Muscle of leg (tissue), 11 donors: ENCODE data around the gene DUOX2. TPM values are rescaled to one million over a fixed set of nuclear protein-coding genes. Genes with fewer than 3 reads are reported as not detected.
"Not testable (repeated sequence)": the region's sequence is repeated elsewhere in the genome, so short reads cannot be mapped to it uniquely, and the experiment has no call there.

Experiments
- DNase-seq: peaks from one replicate; pipeline ENCODE4 v3.0.0; 2013
- H3K27ac ChIP-seq: one replicate; pipeline ENCODE4 v1.5.1; 2013; ENCODE audit warnings: mild to moderate bottlenecking, low read length, control low read depth
- H3K27me3 ChIP-seq: one replicate; pipeline ENCODE4 v1.6.1; 2013; ENCODE audit warnings: low read length; ENCODE audit not compliant: control insufficient read depth, insufficient read depth
- H3K36me3 ChIP-seq: one replicate; pipeline ENCODE4 v1.6.1; 2013; ENCODE audit warnings: low read length; ENCODE audit not compliant: control insufficient read depth, insufficient read depth
- H3K4me1 ChIP-seq: one replicate; pipeline ENCODE4 v1.6.1; 2013; ENCODE audit warnings: low read length; ENCODE audit not compliant: control insufficient read depth, insufficient read depth
- H3K4me3 ChIP-seq: one replicate; pipeline ENCODE4 v1.5.1; 2013; ENCODE audit warnings: low read length, control low read depth
- H3K9me3 ChIP-seq: replicated peaks from 2 replicates; pipeline ENCODE4 v1.6.1; 2013; ENCODE audit warnings: low read depth, low read length; ENCODE audit not compliant: control insufficient read depth
- WGBS: methylation state at CpG from one replicate; pipeline ENCODE4 v1.1.5; 2013; ENCODE audit warnings: missing lambda C conversion rate; ENCODE audit not compliant: insufficient coverage; 5-methylcytosine and 5-hydroxymethylcytosine counted together
- polyA plus RNA-seq, 8 donors: library from polyadenylated mRNA; unstranded; fragments of 120-200 nt; gene quantifications; one replicate each; pipeline versions ENCODE4 v1.2.1 to v1.2.3, GENCODE V29; 2013; ENCODE audit warnings: inconsistent platforms in 1 of 8, low replicate concordance in 1 of 8; ENCODE audit not compliant: insufficient read length in 8 of 8, insufficient read depth in 1 of 8
- total RNA-seq: library from RNA; stranded (reverse); fragments of 120-200 nt; gene quantifications from one replicate; pipeline ENCODE4 v1.2.4, GENCODE V29; 2013

Gene DUOX2
- total and polyA plus RNA-seq, 9 donors = 0.03 to 0.38 (median 0.12) TPM; not detected in 3

DNA sequence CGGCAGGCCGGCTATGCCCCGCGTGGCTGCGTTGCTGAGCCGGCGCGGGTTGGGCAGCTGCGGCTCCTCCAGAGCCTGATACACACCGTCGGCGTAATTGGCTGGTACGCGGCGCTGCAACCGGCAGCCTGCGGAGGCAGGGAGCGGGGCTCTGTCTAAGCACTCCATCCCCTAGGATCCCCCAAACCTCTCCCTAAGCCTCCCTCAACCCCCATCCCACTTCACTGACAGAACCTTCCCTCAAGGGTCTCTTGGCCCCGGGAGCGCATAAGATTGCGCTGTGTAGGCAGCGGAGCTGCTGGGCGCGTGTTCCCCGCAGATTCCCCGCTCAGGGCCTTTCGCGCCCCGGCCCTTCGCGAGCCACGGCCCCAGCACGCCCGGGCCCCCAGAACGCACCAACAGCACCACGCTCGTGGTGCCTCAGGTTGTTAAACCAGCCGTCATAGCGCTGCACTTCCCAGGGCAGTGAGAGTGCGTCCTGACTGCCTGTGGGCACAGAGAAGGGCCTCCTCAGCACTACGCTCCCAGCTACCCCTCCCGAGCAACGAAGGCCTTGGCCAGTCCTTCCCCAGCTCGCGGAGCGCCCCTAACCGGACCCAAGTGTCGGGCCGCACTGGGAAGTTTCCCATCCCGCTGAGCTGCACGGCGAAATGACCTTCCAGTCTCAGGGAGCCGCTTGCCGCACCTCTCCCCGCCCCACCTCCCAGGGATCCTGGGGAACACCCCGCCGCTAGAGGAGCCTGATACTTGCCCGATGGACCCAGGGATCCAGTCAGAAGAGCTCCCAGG is 1.2 kb downstream of the DUOX2 start:
- WGBS = under 1% methylated on average over 57 of the region's 58 CpGs
- Histone ChIP-seq H3K4me3 (no peak overlapping the region), H3K27ac (no peak overlapping the region), H3K9me3 (no peaks in the 10 kb centered on the region), H3K27me3 (peaks cover 91% of the 10 kb centered on the region), H3K4me1 (peaks cover 21% of the 10 kb centered on the region), H3K36me3 (no peaks in the 10 kb centered on the region)
- no peak for DNase-seq

DNA sequence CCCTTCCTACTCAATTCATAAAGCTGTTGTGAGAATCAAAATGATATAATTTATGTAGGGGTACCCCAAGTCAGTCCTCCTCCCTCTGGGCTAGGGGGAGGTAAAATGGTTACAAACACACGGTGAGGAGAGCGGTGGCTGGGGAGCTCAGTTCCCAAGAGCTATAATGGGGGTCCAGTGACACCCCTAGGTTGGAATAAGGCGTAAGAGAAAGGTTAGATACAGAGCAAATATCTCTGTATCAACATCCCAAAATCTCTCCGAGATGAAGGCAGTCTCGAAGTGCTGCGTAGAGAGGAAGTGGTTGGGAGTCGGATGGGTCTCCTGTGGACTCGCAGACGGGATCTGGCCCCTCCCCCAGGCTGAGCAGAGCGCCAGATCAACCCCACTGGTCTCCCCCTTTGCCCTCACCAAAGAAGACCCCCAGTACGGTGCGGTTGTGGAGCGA is 1.8 kb downstream of the DUOX2 start:
- WGBS = 0% methylated on average over 4 of the region's 13 CpGs
- Histone ChIP-seq H3K4me3 (no peak overlapping the region), H3K4me1 (peaks cover 17% of the 10 kb centered on the region), H3K36me3 (no peaks in the 10 kb centered on the region), H3K27me3 (peaks cover 87% of the 10 kb centered on the region), H3K27ac (no peak overlapping the region), H3K9me3 (no peaks in the 10 kb centered on the region)
- DNase-seq = no peak

DNA sequence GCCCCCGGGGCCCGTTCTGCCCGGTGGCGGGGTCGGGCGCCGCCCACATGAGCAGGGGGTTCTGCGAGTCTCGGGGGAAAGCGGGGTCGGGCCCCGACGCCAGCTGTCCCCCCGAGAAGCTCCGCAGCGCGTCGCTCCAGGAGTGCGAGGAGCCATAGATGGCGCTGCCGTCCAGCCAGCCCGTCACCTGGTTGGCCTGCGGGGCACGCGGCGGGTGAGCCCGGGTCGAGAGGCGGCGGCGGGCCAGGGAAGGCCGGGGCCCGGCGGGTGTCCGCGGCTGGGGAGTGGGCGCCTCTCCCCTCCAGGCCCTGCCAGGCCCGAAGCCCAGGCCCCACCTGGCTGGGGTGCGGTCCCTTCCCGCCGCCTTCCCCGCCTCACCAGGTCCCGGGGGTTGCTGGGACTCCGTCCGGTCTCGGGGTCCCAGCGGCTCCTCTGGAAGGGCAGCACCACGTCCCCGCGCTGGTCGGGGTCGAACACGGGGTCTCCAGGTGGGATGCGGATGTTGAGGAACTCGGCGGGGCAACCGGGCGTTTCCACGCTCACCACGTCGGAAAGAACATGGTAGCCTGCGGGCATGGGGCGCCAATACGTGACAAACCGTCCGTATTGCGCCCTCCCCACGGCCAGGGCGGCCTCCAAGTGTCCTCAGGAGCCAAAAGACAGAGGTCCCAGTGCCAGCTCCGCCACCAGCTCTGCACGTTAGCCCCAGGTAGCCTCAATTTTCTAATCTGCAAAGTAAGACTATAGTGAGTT is 2.4 kb downstream of the DUOX2 start:
- H3K36me3 ChIP-seq = no peaks in the 10 kb centered on the region
- WGBS = under 1% methylated on average over 64 of the region's 71 CpGs
- H3K4me3 ChIP-seq = no peak overlapping the region
- H3K27ac ChIP-seq = no peak overlapping the region
- H3K4me1 ChIP-seq = peaks cover 11% of the 10 kb centered on the region
- H3K9me3 ChIP-seq = no peaks in the 10 kb centered on the region
- peaks cover 85% of the 10 kb centered on the region for H3K27me3 ChIP-seq
- no peak for DNase-seq

- Histone ChIP-seq H3K27ac (no peak overlapping the region), H3K9me3 (no peaks in the 10 kb centered on the region), H3K4me3 (no peak overlapping the region), H3K27me3 (peaks cover 79% of the 10 kb centered on the region), H3K36me3 (no peaks in the 10 kb centered on the region), H3K4me1 (peaks cover 8% of the 10 kb centered on the region)
- DNase-seq = no peak
- 13% methylated on average over 3 of the region's 11 CpGs for WGBS
Measured at GRCh38 chr15:45110256-45110820, 3.6 kb downstream of the DUOX2 start.

DNA sequence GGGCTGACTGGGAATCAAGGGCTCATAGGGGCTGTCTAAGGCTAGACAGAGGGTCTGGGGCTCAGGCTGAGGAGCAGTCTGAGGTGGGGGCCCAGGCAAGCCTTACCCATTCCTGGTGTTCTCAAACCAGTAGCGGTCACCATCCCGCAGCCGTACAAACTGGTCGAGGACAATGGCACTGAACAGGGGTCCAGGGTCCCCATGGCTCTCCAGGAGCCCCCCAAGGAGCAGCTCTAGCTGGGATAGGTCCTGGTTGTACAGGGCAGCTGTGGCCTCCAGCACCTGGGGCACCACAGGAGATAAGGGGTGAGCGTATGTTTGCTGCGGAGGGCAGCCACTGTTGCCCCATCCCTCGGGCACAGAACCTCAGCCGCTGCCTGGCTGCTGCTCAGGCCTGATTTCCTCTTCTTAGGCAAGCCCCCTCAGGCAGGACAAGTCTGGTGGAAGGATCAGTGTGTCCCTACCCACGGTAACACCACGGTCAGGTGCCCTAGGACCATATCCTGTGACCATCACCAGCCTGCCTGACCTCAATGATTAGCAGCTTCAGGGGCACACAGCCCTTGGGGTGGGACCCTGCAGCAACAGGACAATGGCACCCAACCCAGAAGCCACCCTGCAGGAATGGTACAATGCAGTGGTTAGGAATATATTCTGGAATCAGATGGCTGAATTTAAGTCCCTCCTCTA is 5.9 kb downstream of the DUOX2 start:
- no peak for DNase-seq
- Histone ChIP-seq H3K4me1 (peaks cover 6% of the 10 kb centered on the region), H3K27ac (no peak overlapping the region), H3K4me3 (no peak overlapping the region), H3K27me3 (peaks cover 61% of the 10 kb centered on the region), H3K36me3 (no peaks in the 10 kb centered on the region), H3K9me3 (no peaks in the 10 kb centered on the region)
- 89% methylated on average over 10 of the region's 10 CpGs for WGBS

GRCh38 chr15:45106002-45106790 is 7.8 kb downstream of the DUOX2 start:
- Histone ChIP-seq H3K27ac (no peak overlapping the region), H3K9me3 (no peaks in the 10 kb centered on the region), H3K36me3 (no peaks in the 10 kb centered on the region), H3K27me3 (peaks cover 46% of the 10 kb centered on the region), H3K4me1 (no peaks in the 10 kb centered on the region), H3K4me3 (no peak overlapping the region)
- WGBS = 82% methylated on average over 14 of the region's 15 CpGs
- no peak for DNase-seq

- Histone ChIP-seq H3K9me3 (no peaks in the 10 kb centered on the region), H3K27me3 (peaks cover 48% of the 10 kb centered on the region), H3K4me3 (no peak overlapping the region), H3K27ac (no peak overlapping the region), H3K36me3 (no peaks in the 10 kb centered on the region), H3K4me1 (no peaks in the 10 kb centered on the region)
- 93% methylated on average over 5 of the region's 11 CpGs for WGBS
- no peak for DNase-seq
Measured at GRCh38 chr15:45105586-45105985, 8.4 kb downstream of the DUOX2 start.

GRCh38 chr15:45104170-45104569 is 9.8 kb downstream of the DUOX2 start:
- H3K9me3 ChIP-seq, H3K27ac ChIP-seq, H3K36me3 ChIP-seq, H3K4me3 ChIP-seq, H3K4me1 ChIP-seq, DNase-seq: not testable (repeated sequence)
- H3K27me3 ChIP-seq = peaks cover 34% of the 10 kb centered on the region
- WGBS = 76% methylated on average over 8 of the region's 9 CpGs

- Histone ChIP-seq H3K27me3 (peaks cover 21% of the 10 kb centered on the region), H3K36me3 (no peaks in the 10 kb centered on the region), H3K4me1 (no peaks in the 10 kb centered on the region), H3K9me3 (no peaks in the 10 kb centered on the region), H3K4me3 (no peak overlapping the region), H3K27ac (no peak overlapping the region)
- DNase-seq = no peak
- 87% methylated on average over 4 of the region's 6 CpGs for WGBS
Measured at GRCh38 chr15:45102226-45102625, 11.7 kb downstream of the DUOX2 start.
